ENCODE results near the gene CEP72. TPM values are rescaled to one million over a fixed set of nuclear protein-coding genes. Genes with fewer than 3 reads are reported as not detected.

The CEP72 gene
- total and polyA plus RNA-seq, 11 donors: 0.58 to 4.1 (median 1.6) TPM

DNA sequence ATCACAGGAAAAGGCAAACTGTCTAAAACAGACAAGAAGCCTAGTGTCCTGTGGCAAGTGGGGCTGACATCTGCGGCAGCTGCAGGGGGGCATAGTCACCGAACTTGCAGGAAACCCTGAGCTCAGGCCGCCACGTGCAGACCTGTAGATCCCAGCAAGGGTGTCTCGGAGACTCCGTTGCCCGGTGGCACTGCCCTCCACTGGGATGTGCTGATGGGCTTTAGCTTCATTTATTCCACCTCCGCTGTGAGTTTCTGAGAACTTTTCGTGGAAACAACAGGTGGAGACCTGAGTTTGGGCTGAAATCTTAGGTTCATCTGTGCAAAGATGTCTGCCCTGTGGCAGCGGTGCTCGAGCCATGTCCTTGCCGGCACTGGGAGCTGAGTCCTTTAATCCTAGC is 22.1 kb downstream of the CEP72 start:
- ATAC-seq (no peak), DNase-seq (no peak)
- 96 to 99% (median 98%) methylated on average over 9 to 12 of the region's 12 CpGs for WGBS, 4 donors
- no peak overlapping the region for H3K4me3 ChIP-seq
- H3K9me3 ChIP-seq: peaks cover 0 to 7% (median 0%) of the 10 kb centered on the region in 12 donors
- TF ChIP-seq, protein P1, sequence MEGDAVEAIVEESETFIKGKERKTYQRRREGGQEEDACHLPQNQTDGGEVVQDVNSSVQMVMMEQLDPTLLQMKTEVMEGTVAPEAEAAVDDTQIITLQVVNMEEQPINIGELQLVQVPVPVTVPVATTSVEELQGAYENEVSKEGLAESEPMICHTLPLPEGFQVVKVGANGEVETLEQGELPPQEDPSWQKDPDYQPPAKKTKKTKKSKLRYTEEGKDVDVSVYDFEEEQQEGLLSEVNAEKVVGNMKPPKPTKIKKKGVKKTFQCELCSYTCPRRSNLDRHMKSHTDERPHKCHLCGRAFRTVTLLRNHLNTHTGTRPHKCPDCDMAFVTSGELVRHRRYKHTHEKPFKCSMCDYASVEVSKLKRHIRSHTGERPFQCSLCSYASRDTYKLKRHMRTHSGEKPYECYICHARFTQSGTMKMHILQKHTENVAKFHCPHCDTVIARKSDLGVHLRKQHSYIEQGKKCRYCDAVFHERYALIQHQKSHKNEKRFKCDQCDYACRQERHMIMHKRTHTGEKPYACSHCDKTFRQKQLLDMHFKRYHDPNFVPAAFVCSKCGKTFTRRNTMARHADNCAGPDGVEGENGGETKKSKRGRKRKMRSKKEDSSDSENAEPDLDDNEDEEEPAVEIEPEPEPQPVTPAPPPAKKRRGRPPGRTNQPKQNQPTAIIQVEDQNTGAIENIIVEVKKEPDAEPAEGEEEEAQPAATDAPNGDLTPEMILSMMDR (IDR thresholded peaks at IDR 0.05): no peak
- TF ChIP-seq POLR2A (IDR thresholded peaks at IDR 0.05): no peak
- H3K27me3 ChIP-seq: no peaks in the 10 kb centered on the region
- no peak overlapping the region for H3K27ac ChIP-seq
- peaks cover 0 to 31% (median 17%) of the 10 kb centered on the region in 9 donors for H3K36me3 ChIP-seq
- H3K4me1 ChIP-seq: no peaks in the 10 kb centered on the region
- intact Hi-C loops (cut with DNase I): no loop called here

DNA sequence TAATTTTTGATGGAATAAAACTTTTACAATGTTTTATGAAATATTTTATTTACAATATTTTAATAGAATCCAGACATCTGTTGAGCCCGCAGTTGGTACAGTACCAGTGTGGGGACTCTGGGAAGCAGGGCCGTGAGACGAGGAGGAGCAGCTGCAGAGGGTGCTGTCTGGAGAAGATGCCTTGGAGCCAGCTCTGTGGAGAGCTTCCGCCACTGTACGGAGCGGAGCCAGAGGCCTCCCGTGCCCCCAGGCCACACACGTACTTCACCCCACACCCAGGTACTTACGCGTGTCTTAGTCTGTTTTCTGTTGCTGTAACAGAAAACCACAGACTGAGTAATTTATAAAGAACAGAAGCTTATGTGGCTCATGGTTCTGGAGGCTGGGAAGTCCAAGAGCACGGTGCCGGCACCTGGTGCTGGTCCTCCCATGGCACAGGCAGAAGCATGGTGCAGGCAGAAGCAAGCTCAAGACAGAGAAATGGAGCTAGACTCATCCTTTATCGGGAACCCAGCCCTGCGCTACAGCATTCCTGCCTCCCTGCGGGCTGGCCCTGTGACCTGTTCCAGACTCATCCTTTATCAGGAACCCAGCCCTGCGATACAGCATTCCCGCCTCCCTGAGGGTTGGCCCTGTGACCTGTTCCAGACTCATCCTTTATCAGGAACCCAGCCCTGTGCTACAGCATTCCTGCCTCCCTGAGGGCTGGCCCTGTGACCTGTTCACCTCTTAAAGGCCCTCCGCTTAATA is 23.3 kb downstream of the CEP72 start:
- WGBS, 4 donors: 89 to 98% (median 94%) methylated on average over 18 of the region's 18 CpGs
- intact Hi-C loops (cut with DNase I): no loop called here
- DNase-seq: no peak

DNA sequence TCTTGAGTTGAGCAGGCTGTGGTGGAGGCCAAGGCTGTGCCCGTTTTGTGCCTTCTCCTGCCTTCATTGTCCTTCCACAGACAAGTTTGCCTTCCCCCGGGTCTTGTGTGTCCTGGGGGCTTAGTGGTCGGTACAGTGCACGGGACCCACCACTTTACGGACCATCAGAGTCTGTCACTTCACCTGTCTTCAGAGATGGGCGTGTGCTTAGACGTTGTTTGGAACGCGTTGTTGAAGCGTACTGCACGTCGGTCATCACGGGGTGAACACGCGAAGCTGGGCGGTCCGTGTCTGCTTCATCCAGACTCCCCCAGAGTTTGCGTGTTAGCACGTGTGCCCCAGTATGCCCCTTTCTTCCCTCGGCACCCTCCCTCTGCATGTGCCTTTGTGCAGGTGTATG is 24.8 kb downstream of the CEP72 start:
- no peak for ATAC-seq
- Histone ChIP-seq H3K4me3 (no peak overlapping the region), H3K4me1 (no peaks in the 10 kb centered on the region), H3K36me3 (peaks cover 0 to 46% (median 19%) of the 10 kb centered on the region in 9 donors), H3K27me3 (no peaks in the 10 kb centered on the region), H3K27ac (no peak overlapping the region), H3K9me3 (peaks cover 0 to 7% (median 0%) of the 10 kb centered on the region in 12 donors)
- intact Hi-C loops (cut with DNase I): no loop called here
- WGBS, 4 donors: 89 to 96% (median 94%) methylated on average over 20 of the region's 20 CpGs
- DNase-seq: no peak
- TF ChIP-seq, protein P1 (IDR thresholded peaks at IDR 0.05): no peak
- no peak for TF ChIP-seq POLR2A (IDR thresholded peaks at IDR 0.05)

More for the DNA sequence above, 23.3 kb downstream of the CEP72 start:
- no peak for ATAC-seq
- TF ChIP-seq POLR2A (IDR thresholded peaks at IDR 0.05): no peak
- TF ChIP-seq, protein P1 (IDR thresholded peaks at IDR 0.05): no peak
- Histone ChIP-seq H3K36me3 (peaks cover 0 to 36% (median 17%) of the 10 kb centered on the region in 9 donors), H3K27me3 (no peaks in the 10 kb centered on the region), H3K4me1 (no peaks in the 10 kb centered on the region), H3K27ac (no peak overlapping the region), H3K4me3 (no peak overlapping the region), H3K9me3 (peaks cover 0 to 7% (median 0%) of the 10 kb centered on the region in 12 donors)

DNA sequence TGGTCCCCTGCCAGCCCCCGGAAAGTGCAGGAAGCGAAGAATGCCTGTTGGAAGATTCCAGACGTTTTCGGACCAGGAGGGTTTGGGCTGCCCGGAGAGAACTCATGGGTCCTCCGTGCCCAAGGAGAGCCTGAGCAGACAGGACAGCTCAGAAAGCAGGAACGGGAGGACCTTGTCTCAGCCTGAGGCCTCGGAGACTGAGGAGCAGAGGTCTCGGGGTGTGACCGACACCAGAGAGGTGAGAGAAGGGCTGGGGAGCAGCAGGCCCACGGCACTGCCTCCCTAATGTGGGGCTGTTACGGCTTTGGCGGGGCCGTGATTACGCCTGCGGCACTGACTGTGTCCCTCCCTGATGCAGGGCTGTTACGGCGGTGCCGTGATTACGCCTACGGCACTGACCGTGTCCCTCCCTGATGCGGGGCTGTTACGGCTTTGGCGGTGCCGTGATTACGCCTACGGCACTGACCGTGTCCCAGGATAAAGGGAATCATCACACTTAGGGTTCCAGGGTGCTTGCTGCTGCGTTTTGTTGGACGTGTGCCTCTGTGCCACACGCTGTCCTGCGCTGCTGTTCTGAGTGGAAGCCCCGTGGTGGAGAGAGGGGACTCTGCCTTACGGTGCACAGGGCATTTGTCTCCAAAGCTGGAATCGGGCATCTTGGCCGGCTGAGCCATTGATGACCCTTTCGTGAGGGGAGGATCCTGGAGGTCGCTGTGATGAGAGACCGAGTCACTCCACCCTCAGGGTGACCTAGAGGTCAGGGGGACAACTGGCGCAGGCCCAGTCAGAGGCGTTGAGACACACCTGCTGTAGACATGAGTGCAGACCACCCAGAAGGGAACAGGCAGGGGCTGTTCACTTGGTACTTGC is 25.7 kb downstream of the CEP72 start:
- DNase-seq: peak in 1 of 5 donors; percentile 5
- Histone ChIP-seq H3K27ac (no peak overlapping the region), H3K27me3 (no peaks in the 10 kb centered on the region), H3K9me3 (peaks cover 0 to 7% (median 0%) of the 10 kb centered on the region in 12 donors), H3K4me3 (no peak overlapping the region), H3K4me1 (no peaks in the 10 kb centered on the region), H3K36me3 (peaks cover 0 to 48% (median 19%) of the 10 kb centered on the region in 9 donors)
- no peak for ATAC-seq
- no peak for TF ChIP-seq POLR2A (IDR thresholded peaks at IDR 0.05)
- TF ChIP-seq, protein P1 (IDR thresholded peaks at IDR 0.05): no peak
- WGBS, 4 donors: 95 to 98% (median 96%) methylated on average over 28 to 42 of the region's 42 CpGs
- intact Hi-C loops (cut with DNase I): no loop called here

All from heart left ventricle (tissue), 16 donors.